HTR-8/SVneo (cell line): ENCODE measurements around the gene PTPRD.

ENCODE experiments used
- DNase-seq: peaks from one replicate; pipeline ENCODE4 v3.0.0; 2011; ENCODE audit warnings: low spot score, mixed read lengths; ENCODE audit not compliant: insufficient read length
- FAIRE-seq: peaks from 2 replicates; lab custom pipeline; 2011; peaks lifted over from hg19 to GRCh38; lab: Jason Lieb, UNC

PTPRD gene

DNA sequence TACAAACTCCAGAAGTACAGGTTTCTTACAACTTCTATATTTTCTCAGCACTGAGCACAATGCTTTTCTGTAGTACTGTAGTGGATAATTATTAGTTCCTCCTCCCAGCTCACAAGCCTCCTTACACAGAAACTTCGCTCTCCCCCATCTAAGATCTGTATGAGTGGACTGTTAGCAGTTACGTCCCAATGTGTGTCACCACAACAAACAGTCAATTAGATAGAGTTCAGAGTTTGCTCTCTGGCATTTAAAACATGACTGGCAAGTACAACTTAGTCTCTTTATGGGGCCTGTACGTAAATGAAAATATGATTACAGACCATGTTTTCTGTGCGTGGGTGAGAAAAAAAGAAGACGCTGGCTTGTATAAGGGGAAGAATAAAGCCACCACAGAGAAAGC is 2181.9 kb downstream of the PTPRD start:
- FAIRE-seq (no peak), DNase-seq (no peak)

DNA sequence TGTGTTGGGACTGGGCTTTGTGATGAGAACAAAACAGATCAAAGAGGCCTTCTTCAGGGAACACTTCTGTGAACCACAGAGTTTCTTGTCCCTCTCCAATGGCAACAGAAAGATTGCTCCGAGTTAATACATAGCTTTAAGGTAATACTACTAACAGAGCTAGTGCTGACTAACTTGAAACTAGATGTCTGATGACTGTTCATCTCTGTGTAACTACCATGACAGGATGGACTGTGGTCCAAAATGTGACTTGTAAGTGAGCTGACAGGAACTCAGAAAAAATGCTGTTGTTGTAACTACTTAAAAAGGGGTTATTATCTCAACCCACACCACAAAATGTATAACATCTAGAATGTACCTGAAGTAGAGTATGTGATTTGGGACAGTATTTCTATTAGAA is 2183.0 kb downstream of the PTPRD start:
- DNase-seq, result no peak
- FAIRE-seq, result no peak

GRCh38 chr9:8429157-8429556 is 2183.6 kb downstream of the PTPRD start:
- DNase-seq (no peak), FAIRE-seq (no peak)

GRCh38 chr9:8428389-8428788 is 2184.4 kb downstream of the PTPRD start:
- FAIRE-seq, result no peak

DNA sequence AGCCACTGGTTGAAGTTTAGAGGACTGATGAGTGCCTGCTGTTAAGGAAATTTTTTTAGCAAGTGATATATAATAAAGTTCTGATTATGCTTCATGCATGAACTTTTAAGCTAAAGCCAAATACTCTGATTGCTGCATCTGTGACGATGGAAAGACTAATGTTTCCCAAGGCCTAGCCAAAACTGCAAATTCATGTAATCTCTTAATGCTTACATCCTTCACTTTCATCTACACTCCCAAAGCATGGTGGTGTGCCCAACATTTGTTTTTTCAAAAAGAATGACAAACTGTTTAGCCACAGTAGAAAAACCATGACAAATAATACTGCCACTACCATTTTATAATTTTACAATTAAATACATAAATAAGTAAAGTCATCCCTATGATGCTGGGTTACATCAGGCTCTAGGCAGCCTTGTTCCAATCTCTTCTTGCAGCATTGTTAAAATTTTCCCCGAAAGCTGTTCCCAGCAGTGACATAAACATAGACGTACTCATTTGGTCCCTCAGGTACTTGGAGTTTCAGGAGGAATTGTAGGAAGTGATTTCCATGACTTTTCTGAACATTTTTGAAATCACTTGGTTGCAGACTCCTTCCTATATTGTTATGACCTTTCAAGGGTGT is 2187.9 kb downstream of the PTPRD start:
- DNase-seq (no peak), FAIRE-seq (no peak)

More at GRCh38 chr9:8428389-8428788, 2184.4 kb downstream of the PTPRD start:
- DNase-seq, result no peak

DNA sequence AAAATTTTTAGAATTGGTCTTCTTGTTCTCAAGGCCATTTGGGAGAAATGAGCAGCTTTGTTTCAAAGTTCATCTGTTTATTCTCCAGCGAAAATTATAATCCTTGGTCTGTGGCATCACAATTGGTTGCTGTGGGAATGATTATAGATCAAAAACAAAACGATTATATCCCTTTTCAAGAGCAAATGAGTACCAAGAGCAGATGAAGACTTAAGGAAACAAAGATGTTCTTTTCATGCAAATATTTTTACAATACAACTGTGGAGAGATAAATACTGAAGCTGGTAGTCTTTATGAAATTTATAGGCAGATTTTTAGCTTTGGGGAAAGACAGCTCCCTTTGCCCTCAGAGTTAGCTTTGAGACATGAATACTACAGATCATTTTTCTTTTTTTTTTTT is 2192.4 kb downstream of the PTPRD start:
- FAIRE-seq, result no peak

DNA sequence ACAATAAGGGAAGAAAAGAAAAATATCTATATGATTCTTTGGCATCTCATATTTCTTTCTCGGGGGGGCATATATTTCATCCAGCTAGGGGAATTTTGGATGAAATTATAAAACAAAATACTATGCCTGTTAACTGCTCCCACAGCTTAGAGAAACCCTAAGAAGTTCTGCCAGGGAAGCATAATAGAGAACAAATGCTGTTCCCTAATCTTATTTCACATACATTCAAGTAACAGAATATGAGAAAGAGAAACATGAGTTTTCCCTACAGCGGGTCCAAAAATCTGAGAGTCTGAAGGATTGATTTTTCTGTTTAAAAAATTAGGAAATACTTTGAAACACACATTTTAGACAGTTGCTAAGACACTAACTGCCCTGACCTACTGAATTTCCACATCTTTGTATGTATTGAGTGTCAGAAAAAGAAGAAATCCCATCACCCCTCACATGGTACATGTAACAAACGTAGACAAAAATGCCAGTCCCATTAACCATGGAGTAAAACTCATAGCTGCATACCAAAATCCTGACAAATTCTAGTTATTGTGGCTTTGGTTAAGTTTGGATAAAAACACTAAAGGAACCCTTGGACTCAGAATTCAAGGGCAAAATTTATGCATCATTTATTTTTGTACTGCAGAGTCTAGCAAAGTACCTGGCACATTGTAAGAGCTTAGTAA is 2193.1 kb downstream of the PTPRD start:
- FAIRE-seq, result no peak
- no peak for DNase-seq

More for the DNA sequence above, 2192.4 kb downstream of the PTPRD start:
- no peak for DNase-seq

DNA sequence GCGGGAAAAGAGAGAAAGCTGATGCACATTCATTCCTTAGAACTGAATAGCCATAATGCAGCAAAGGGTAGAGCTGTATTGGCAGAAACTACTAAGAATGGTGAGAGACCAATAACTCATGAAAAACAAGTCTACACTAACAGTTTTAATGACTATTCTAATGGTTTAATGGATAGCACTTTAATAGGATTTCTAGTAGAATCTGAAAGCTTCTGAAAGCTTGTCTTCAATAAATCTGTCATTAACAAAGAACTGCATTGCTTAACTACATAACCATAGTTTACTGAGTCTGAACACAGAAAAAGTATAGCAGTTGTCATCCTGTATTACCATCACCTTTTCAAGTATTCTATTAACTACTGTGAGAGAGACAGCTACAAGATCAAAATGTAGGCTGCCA is 2195.5 kb downstream of the PTPRD start:
- DNase-seq (no peak), FAIRE-seq (no peak)

GRCh38 chr9:8412327-8412726 is 2200.5 kb downstream of the PTPRD start:
- FAIRE-seq (no peak), DNase-seq (no peak)

DNA sequence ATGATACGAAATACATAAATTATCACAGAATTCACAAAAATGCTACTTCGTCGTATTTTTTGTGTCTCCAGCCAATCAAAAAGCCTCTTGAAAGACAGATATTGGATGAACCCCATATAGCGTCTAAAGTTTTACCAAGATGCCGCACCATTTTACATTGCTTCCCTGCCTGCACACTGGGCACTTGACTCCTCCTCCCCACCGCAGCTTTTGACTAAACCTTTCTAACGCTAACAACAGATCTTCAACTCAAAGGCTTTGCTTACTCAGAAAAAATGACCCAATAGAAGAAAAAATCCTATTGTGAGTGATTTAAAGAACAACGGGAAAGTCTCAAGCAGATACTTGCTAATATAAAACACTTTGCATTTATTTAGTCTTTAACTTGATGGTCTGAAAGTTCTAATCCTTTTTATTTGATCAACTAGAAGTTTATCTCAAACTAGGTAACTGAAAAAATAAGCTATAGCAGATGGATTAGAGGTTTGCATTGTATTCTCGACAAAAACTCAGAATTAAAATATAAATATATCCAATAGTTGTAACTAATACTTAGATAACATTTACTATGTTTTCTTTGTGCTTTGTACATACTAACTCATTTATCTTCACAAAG is 2204.1 kb downstream of the PTPRD start:
- no peak for DNase-seq
- no peak for FAIRE-seq

DNA sequence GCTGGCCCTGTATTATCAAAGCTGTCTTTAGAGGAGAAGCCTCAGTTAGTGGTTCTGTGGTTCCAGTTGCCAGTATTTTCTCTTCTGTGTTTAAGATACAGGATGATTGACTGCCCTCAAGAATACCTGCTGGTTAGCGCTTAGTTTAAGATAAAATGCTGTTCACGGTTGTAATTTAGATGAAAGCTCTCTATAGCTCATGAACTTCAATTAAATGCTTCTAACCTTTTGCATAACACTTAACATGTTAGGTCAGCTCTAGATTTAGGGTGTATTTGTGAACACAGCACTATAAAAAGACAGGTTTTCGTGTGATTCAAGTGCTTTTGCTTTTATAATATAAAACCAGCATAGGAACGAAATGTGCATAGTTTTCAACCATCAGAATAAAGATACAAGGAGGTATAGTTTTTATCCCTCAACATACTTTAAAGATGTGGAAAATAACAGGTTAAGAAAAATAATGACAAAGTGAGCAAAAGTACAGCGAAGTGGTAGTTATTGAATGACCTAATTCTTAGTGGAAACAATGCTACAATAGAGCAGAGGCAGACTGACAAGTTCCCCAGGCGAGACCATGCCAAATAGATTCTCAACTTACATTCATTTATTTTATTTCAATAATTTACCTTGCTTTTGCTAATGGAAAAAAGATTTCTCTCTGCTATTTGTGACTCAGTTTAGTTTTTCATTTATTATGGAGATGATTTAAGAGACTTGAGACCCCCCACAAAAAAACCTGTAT is 2210.7 kb downstream of the PTPRD start:
- DNase-seq (no peak), FAIRE-seq (no peak)

DNA sequence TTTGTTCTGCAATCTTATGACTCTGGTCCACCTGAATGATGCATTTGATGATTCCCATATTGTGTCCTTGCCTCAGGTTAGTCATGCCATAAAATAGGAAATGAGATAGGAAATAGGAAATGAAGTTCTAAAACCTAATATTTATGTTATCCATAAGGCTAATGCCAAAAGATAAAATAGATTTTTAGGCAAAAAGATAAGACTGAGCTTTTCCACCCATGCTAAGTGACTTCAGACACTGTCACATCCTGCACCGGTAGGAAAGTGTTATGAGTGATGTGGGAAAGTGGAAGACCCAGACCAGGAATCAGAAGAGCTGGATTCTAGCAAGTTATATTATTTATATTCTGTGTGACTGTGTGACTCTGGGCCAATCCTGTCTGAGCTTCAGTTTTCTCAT is 2212.4 kb downstream of the PTPRD start:
- FAIRE-seq (no peak), DNase-seq (no peak)

DNA sequence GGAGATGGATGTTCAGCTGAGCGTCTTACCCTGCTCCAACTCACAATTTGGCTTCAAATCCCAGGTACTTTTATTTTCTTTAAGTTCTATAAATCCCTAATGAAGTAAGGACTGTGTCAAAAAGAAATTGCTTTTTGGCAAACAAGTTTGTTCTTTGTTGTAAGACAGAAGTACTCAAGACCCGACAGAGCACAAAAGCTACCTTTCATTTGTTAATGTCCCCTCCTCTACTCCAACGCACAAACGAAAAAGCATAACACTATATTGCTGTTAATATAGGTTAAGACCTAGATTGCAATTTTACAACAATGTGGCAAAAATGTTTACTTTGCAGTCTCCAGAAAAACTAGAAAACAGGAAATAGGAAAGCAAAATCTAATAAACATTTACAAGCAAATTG is 2217.8 kb downstream of the PTPRD start:
- FAIRE-seq, result no peak
- DNase-seq, result no peak

DNA sequence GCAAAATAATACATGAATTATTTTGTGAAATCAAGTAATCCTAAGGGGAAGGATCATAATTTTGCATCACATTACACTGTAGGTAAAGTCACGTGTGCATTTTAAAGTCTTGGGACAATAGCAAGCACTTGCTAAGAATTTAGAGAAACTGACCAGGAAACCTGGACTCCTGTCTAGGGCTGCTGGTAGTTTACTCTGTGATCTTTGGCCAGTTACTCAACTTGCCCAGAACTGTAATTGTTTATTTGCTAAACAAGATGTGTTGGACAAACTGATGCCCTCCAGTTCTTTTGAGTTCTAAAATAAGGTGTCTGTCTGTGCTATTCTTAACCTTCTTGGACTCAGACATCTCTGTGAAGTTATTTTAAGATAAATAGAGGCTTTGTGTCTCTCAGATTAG is 2218.5 kb downstream of the PTPRD start:
- FAIRE-seq (no peak), DNase-seq (no peak)

GRCh38 chr9:8392866-8393265 is 2219.9 kb downstream of the PTPRD start:
- DNase-seq (no peak), FAIRE-seq (no peak)

DNA sequence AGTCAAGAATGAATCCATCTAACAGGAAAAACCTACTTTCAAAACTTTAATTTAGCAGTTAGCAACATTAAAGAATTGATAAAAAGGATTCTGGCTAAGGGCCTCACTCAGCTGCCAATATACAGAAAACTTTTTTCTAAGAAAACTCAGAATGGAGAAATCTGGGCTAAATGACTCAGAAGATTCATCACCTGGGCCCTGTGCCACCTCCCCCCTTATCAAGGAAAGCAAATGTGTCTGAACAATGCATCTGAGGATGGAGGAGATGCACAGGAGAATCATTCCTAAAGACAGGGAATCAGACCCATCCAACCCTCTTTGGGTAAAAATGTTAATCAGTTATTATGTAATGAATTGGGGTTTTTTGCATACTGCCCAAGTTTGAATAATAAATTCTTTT is 2221.2 kb downstream of the PTPRD start:
- no peak for FAIRE-seq
- DNase-seq, result no peak

GRCh38 chr9:8391132-8391531 is 2221.7 kb downstream of the PTPRD start:
- no peak for DNase-seq
- no peak for FAIRE-seq

GRCh38 chr9:8390571-8390970 is 2222.2 kb downstream of the PTPRD start:
- no peak for FAIRE-seq
- no peak for DNase-seq

GRCh38 chr9:8389531-8389930 is 2223.3 kb downstream of the PTPRD start:
- FAIRE-seq (no peak), DNase-seq (no peak)

DNA sequence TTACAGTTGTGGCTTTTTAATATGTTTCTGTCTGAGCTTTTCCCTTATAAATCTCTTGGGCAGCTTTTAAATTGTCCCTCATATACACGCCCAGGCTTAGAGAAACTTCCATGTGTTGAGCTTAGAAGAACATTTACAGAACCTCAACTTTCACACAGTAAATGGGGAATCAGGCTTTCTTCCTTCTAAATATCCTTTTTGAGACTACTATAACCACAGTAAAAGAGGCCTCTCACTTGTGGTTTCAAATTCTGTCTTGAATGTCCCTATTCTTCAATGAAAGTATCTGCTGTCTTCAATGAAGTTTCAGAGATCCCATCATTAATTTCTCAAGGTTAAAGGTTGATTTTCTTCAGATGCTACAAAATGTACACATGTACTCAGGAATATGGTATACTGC is 2224.7 kb downstream of the PTPRD start:
- DNase-seq, result no peak
- FAIRE-seq, result no peak

DNA sequence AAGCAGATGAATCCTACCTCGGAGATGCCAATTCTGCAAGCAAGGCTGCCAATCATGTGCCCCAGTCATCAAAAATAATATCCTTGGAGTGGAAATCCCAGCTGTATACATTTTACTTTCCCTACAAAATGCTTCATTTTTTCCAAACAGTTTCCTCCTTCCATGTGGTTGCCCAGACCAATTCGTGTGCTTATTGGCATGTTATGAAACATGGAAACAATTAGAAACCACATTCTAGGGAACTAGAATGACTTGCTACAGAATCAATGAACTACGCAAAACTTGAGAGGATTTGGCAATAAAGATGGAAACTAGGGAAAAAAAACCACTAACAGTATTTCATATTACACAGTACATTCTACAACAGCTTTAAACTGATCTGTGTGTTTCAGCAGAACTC is 2228.7 kb downstream of the PTPRD start:
- FAIRE-seq (no peak), DNase-seq (no peak)
